Muscle of arm (tissue), 12 donors: Measurements from ENCODE around the gene ADGRE2. TPM values are rescaled to one million over a fixed set of nuclear protein-coding genes. Genes with fewer than 3 reads are reported as not detected.

ENCODE experiments used
- DNase-seq: peaks from one replicate; pipeline ENCODE4 v3.0.0-alpha.2; 2013
- polyA plus RNA-seq, 12 donors: library from polyadenylated mRNA; unstranded; fragments of 120-200 nt; gene quantifications; one replicate each; pipeline ENCODE4 v1.2.1, GENCODE V29; 2013; ENCODE audit not compliant: insufficient read length in 12 of 12

ADGRE2 gene
- polyA plus RNA-seq, 12 donors = 0.38 to 11.5 (median 1.2) TPM; not detected in 1

- DNase-seq = no peak
Measured at GRCh38 chr19:14746886-14747285, 31.5 kb downstream of the ADGRE2 start.

GRCh38 chr19:14735915-14736314 is 42.4 kb downstream of the ADGRE2 start:
- no peak for DNase-seq

GRCh38 chr19:14733574-14733973 is 44.8 kb downstream of the ADGRE2 start:
- DNase-seq = no peak

DNA sequence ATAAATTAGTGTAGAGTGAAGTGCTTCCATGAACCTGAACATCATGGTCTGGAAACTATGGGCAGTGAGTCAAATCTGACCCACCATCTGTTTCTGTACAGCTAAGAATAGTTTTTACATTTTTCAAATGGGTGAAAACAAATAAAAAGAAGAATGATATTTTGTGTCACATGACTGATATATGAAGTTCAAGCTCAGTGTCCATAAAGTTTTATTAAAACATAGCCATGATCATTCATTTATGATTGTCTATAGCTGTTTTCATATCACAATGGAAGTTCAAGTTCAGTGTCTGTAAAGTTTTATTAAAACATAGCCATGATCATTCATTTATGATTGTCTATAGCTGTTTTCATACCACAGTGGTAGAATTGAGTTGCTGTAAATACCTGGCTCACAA is 45.9 kb downstream of the ADGRE2 start:
- no peak for DNase-seq

- no peak for DNase-seq
Measured at GRCh38 chr19:14731200-14731599, 47.2 kb downstream of the ADGRE2 start.

GRCh38 chr19:14728595-14728994 is 49.8 kb downstream of the ADGRE2 start:
- no peak for DNase-seq

GRCh38 chr19:14722127-14722526 is 56.2 kb downstream of the ADGRE2 start:
- DNase-seq = no peak

DNA sequence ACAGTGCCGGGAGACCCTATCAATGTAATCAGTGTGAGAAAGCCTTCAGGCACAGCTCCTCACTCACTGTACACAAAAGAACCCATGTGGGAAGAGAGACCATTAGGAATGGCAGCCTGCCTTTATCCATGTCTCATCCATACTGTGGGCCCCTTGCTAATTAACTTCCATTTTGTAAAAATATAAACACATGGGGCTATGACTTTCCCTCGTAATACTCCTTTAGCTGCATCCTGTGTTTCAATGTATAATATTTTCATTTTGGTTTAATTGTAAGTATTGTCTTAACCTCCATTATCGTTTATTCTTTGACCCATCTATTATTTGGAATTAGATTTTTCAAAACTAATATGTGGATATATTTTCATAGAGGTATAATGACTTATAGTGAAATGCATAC is 59.2 kb downstream of the ADGRE2 start:
- DNase-seq = no peak

DNA sequence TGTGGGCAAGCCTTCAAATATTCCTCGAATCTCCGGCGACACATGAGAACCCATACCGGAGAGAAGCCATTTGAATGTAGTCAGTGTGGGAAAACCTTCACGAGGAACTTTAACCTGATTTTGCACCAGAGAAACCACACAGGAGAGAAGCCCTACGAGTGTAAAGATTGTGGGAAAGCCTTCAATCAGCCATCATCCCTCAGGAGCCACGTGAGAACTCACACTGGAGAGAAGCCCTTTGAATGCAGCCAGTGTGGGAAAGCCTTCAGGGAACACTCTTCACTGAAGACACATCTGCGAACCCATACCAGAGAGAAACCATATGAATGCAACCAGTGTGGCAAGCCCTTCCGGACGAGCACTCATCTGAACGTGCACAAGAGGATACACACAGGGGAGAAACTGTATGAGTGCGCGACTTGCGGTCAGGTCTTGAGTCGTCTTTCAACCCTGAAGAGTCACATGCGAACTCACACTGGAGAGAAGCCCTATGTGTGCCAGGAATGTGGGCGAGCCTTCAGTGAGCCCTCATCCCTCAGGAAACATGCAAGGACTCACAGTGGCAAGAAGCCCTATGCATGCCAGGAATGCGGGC is 59.7 kb downstream of the ADGRE2 start:
- DNase-seq = no peak

DNA sequence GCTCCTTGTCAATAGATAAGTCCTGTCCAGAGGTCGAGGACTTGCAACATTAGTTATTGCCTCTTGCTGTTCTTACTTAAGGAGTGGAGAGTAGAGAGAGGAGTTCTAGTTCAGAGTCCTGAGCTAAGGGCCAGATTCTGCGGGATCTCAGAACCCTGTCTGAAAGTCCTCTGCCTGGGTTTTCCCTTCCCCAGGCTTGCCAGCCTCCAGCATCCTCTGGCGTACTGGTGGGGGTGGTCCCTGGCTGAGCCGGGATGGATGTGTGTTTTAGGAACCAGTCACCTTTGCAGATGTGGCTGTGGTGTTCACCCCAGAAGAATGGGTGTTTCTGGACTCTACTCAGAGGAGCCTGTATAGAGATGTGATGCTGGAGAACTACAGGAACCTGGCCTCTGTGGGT is 62.5 kb downstream of the ADGRE2 start:
- no peak for DNase-seq

DNA sequence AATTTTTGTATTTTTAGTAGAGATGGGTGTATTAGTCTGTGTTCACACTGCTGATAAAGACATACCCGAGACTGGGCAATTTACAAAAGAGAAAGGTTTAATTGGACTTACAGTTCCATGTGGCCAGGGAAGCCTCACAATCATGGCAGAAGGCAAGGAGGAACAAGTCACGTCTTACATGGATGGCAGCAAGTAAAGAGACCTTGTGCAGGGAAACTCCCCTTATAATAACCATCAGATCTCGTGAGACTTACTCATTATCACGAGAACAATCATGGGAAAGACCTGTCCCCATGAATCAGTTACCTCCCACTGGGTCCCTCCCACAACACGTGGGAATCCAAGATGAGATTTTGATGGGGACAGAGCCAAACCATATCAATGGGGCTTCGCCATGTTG is 73.9 kb downstream of the ADGRE2 start:
- no peak for DNase-seq

DNA sequence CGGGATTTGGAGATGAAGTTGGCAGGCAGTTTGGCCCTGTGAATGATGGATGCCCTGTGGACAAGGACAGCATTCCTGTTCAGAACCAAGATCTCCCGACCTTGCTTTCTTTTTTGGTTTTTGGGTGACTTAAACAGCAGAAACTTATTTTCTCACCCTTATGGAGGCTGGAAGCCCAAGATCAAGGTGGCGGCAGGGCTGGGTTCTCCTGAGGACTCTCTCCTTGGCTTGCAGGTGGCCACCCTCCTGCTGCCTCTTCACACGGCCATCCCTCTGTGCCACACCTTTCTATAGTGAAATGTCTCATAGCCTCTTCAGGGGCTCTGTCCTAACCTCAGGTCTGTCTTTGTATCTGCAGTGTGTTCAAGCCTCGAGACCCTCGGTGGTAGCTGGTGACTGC is 74.5 kb downstream of the ADGRE2 start:
- DNase-seq = no peak

- no peak for DNase-seq
Measured at GRCh38 chr19:14700711-14701375, 77.5 kb downstream of the ADGRE2 start.

DNA sequence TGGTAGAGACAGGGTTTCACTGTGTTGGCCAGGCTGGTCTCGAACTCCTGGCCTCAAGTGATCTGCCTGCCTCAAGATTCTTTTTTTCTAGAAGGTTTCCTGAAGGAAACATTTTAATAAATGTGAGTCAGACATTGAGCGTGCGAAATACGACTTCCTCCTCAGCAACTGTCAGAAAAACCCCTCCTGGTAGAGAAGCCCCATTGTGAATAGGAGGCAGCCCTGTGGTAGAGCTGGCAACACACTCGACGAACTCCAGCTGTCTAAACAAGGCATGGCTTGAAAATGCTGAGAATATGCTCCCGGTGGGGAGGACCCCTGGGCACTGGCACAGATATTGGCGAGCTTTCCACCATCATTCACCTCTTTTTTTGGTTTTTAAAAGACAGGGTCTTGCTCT is 78.7 kb downstream of the ADGRE2 start:
- no peak for DNase-seq

- no peak for DNase-seq
Measured at GRCh38 chr19:14695471-14695870, 82.9 kb downstream of the ADGRE2 start.

DNA sequence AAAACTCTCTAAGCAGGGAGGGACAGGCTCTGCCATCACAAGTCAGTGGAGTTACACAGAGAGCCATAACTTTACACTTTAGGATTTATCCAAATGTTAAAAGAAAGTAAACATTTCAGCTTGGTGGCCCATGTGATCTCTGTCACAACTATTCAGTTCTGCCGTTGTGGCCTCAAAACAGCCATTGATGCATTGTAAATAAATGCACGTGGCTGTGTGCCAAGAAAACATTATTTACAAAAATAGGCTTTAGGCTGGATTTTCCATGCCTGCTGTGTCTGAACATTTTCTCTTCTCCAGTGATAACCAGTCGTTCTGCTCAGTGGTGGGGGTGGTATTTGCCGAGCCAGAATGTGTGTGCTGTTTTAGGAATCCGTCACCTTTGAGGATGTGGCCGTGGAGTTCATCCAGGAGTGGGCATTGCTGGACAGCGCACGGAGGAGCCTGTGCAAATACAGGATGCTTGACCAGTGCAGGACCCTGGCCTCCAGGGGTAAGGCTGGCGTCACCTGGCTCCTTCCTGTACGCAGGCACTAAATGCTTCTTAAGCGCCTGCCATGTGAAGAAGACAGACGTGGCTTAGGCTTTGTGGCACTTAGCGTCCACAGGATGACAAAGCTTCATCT is 83.6 kb downstream of the ADGRE2 start:
- DNase-seq = no peak

DNA sequence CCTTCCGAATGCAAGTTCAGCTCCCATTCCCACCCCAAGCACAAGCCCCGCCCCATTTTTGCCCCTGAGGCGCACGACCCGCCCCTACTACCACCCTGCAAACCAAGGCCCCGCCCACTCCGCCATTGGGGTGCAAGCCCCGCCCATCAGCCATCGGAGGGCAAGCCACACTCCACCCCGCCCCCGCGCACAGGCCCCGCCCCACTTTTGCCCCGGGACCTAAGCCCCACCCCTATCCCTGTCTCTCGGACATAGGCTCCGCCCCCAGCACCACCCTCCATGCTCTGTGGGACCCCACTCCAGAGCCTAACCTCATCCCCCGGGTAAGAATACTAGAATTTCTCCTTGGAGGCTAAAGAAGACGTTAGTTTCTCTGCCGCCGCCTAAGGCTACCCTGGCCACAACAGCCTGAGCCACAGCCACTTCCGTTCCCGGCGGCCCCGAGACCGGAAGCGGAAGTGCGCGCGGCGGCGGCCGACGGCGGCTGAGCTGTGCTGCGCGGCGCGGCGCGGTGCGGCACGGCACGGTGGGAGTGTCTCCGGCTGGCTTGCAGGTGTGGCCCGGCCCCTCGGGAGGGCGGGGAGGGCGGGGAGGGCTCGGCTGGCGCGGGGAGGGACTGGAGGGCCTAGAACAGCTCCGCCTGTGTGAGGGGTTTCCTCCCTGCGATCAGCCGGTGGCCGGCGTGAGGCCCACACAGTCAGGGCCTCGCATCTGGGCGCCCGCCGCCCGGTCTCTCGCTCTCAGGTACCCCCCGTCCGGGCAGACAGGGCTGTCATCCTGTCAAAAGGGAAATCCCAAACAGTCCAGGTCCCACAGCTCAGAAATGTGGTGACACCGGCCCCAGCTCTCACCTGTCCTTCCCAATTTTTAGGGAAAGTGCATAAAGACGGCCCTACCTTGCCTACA is 88.5 kb downstream of the ADGRE2 start, which contains the start of gene ZNF333:
Gene ZNF333 (plus strand): TSS at position 451 of the 906 bp plus-strand sequence. CDS start 3,444 bp downstream, outside the sequence.
- peak; percentile 87 for DNase-seq

DNA sequence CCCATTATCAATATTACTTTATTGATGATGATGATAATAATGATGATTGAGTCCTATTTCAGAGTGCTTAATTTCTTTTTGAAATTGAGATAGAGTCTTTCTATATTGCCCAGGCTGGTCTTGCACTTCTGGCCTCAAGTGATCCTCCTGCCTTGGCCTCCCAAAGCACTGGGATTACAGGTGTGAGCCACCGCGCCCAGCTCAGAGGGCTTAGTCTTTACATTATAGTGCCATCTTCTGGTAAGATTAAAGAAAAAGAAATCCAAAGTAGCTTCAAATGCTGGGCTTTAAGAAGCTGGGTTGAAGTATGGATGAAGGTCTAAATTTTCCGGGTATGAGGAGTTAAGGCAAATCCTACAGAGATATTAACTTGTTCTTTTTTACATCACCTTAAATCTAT is 91.9 kb downstream of the ADGRE2 start:
- no peak for DNase-seq

GRCh38 chr19:14683439-14683838 is 94.9 kb downstream of the ADGRE2 start:
- DNase-seq = no peak
